Psoas muscle (tissue), 8 donors: ENCODE results near the gene EHMT1. TPM values are rescaled to one million over a fixed set of nuclear protein-coding genes. Genes with fewer than 3 reads are reported as not detected.

Experiments used
- ATAC-seq, 4 donors: fragments of 200-7000 bp; cut with Tn5 transposase; one replicate each; pipeline ENCODE4 v1.9.1; 2020; ENCODE audit warnings: moderate library complexity in 3 of 4, mild to moderate bottlenecking in 2 of 4
- DNase-seq, 2 donors: peaks; one replicate each; pipeline ENCODE4 v3.0.0-alpha.2; 2020
- H3K27ac ChIP-seq: fragments of 200-600 bp; one replicate; pipeline ENCODE4 v1.8.0; 2022
- H3K27me3 ChIP-seq, 3 donors: fragments of 200-600 bp in 1 of 3; one replicate each; pipeline versions ENCODE4 v1.6.1 to v1.8.0; 2013 to 2022; ENCODE audit warnings: low read length in 2 of 3, mild to moderate bottlenecking in 2 of 3, moderate library complexity in 1 of 3; ENCODE audit not compliant: insufficient read depth in 3 of 3
- H3K36me3 ChIP-seq, 2 donors: fragments of 200-600 bp in 1 of 2; one replicate each; pipeline versions ENCODE4 v1.6.1 to v1.8.0; 2013 to 2022; ENCODE audit warnings: low read depth in 1 of 2, mild to moderate bottlenecking in 1 of 2, moderate library complexity in 1 of 2; ENCODE audit not compliant: insufficient read depth in 1 of 2
- H3K4me1 ChIP-seq: fragments of 200-600 bp; one replicate; pipeline ENCODE4 v1.8.0; 2022
- H3K4me3 ChIP-seq: fragments of 200-600 bp; one replicate; pipeline ENCODE4 v1.8.0; 2022; ENCODE audit warnings: mild to moderate bottlenecking
- H3K9me3 ChIP-seq: fragments of 200-600 bp; one replicate; pipeline ENCODE4 v1.8.0; 2022
- WGBS, 3 donors: extraction: QIAGEN DNeasy Blood & Tissue Kit; methylation state at CpG; one replicate each; pipeline versions ENCODE4 v1.1.6 to v1.1.7; 2013; 5-methylcytosine and 5-hydroxymethylcytosine counted together
- intact Hi-C, 2 donors: fragments of 100-400 bp; cut with DNase I; formaldehyde crosslinking; loops; one replicate each; pipeline versions ENCODE4 v1.11.0 to v1.14.2; 2022
- polyA plus RNA-seq, 3 donors: library from polyadenylated mRNA; stranded (reverse); fragments of 200-250 nt; gene quantifications; one replicate each; pipeline ENCODE4 v1.2.3, GENCODE V29; 2013
- total RNA-seq, 4 donors: library from RNA; stranded (reverse); fragmentation: NEBNext Ultra II Directional in 2 of 4; extraction: Animal tissue kit (Norgen Biotek cat#: 25700) in 2 of 4; gene quantifications; one replicate each; pipeline versions ENCODE4 v1.2.1 to v1.2.4, GENCODE V29; 2021 to 2023
- TF ChIP-seq, protein P1 (sequence below): fragments of 200-600 bp; IDR thresholded peaks from one replicate; pipeline ENCODE4 v1.8.0; 2022; ENCODE audit warnings: antibody characterized with exemption
- donor health status: healthy with polysubstance abuse.
- donor health status: DM: no; HTN: no; CAD: no; lungs with moderate emphysema.
- donor health status: Bipolar disorder and iron deficiency.
- donor health status: healthy.
- donor health status: DM: yes; HTN: yes; CAD: no.
- donor health status: DM: no; HTN: no; CAD: no.
- donor health status: DM: no; HTN: no; CAD: no.
- donor health status: DM: yes; HTN: yes; CAD: no.

The EHMT1 gene
- total and polyA plus RNA-seq, 7 donors, result 29.0 to 49.6 (median 31.2) TPM

DNA sequence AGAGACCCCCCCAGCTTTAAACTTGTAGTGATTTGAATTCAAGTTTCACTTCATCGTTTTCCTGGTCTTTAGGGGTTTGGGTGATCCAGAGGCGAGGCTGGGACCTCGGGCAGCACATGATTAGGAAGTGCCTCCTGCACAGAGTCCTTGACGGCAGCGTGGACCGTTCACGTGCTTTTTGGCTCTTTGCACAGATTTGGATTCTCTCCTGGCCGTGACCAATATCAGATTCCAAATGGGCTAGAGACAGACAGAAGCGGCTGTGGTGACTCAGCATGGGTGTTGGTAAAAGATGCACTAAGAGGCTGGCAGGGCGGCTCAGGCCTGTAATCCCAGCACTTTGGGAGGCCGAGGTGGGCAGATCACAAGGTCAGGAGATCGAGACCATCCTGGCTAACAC lies 141.6 kb downstream of the EHMT1 start:
- Histone ChIP-seq H3K27ac (peak overlapping the region; percentile 77), H3K9me3 (peaks cover 3% of the 10 kb centered on the region), H3K4me3 (no peak overlapping the region), H3K4me1 (peaks cover 6% of the 10 kb centered on the region), H3K27me3 (no peaks in the 10 kb centered on the region), H3K36me3 (peaks cover 3 to 62% of the 10 kb centered on the region in 2 donors)
- ATAC-seq (peak; percentile 87 to 89 (median 88)), DNase-seq (peak; percentile 62 to 83)
- 30 to 52% (median 36%) methylated on average over 12 of the region's 12 CpGs for WGBS, 3 donors
- TF ChIP-seq, protein P1, sequence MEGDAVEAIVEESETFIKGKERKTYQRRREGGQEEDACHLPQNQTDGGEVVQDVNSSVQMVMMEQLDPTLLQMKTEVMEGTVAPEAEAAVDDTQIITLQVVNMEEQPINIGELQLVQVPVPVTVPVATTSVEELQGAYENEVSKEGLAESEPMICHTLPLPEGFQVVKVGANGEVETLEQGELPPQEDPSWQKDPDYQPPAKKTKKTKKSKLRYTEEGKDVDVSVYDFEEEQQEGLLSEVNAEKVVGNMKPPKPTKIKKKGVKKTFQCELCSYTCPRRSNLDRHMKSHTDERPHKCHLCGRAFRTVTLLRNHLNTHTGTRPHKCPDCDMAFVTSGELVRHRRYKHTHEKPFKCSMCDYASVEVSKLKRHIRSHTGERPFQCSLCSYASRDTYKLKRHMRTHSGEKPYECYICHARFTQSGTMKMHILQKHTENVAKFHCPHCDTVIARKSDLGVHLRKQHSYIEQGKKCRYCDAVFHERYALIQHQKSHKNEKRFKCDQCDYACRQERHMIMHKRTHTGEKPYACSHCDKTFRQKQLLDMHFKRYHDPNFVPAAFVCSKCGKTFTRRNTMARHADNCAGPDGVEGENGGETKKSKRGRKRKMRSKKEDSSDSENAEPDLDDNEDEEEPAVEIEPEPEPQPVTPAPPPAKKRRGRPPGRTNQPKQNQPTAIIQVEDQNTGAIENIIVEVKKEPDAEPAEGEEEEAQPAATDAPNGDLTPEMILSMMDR, result no peak
- intact Hi-C loops, result loop anchor here in 1 of 2 donors (1.0 kb wide), 1 partner anchor 15 kb away; no protein-coding TSS in a partner anchor

DNA sequence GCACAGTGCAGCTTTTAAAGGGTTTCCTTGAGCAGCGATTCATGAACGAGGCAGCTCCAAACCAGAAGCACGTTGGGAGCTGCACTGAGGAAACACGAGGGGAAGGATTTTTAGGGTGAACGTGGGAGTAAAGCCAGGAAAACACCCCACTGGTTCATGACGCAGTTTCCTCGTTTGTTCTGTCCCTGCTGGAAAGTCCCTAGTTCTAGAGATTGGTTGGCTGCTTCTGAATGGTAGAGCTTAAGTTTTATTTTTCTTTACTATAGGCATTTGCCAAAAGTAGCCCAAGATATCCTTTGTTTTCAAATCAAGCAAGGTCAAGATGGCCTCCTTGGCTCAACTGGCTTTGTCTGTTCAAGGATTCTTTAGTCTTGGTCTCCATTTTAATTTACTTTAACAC lies 142.2 kb downstream of the EHMT1 start:
- DNase-seq (no peak), ATAC-seq (no peak)
- Histone ChIP-seq H3K27ac (peak overlapping the region; percentile 77), H3K36me3 (peaks cover 3 to 57% of the 10 kb centered on the region in 2 donors), H3K27me3 (no peaks in the 10 kb centered on the region), H3K4me3 (no peak overlapping the region), H3K9me3 (no peaks in the 10 kb centered on the region), H3K4me1 (peaks cover 6% of the 10 kb centered on the region)
- TF ChIP-seq, protein P1, result no peak
- WGBS, 3 donors, result 66 to 81% (median 78%) methylated on average over 7 of the region's 7 CpGs
- intact Hi-C loops, result no loop called here

GRCh38 chr9:137761793-137762192 lies 143.0 kb downstream of the EHMT1 start:
- Histone ChIP-seq H3K27me3 (no peaks in the 10 kb centered on the region), H3K4me3 (no peak overlapping the region), H3K9me3 (no peaks in the 10 kb centered on the region), H3K27ac (peak overlapping the region; percentile 77), H3K4me1 (peaks cover 6% of the 10 kb centered on the region), H3K36me3 (peaks cover 3 to 62% of the 10 kb centered on the region in 2 donors)
- intact Hi-C loops, result no loop called here
- DNase-seq, result no peak
- ATAC-seq, result no peak
- TF ChIP-seq, protein P1, result no peak
- WGBS, 3 donors, result 90 to 93% (median 91%) methylated on average over 9 of the region's 9 CpGs

DNA sequence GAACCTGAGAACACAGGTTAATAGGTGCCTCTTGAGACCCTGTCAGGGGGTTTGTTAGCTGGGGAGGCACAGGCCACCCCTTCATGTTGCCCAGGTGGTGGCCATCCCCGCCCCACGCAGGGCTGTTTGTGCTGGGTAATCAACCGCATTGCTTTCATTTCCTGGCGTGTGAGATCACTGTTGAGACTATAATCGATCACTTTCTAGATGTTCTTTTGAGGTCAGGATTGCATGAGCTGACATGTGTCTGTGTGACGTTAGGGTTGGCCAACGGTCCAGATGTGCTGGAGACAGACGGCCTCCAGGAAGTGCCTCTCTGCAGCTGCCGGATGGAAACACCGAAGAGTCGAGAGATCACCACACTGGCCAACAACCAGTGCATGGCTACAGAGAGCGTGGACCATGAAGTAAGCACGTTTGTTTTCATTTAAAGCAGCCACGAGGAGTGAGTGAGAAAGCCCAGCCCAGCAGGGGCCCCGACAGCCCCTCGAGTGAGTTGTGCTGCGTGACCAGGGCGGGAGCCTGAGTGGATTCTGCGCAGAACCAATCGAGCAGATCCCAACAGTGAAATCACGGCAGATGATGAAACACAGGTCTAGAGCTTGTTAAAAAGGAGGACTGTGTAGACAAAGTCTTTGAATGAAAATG lies 143.7 kb downstream of the EHMT1 start:
- peak; percentile 64 to 84 for DNase-seq
- no peak overlapping the region for H3K27ac ChIP-seq
- peaks cover 6% of the 10 kb centered on the region for H3K4me1 ChIP-seq
- H3K9me3 ChIP-seq, result no peaks in the 10 kb centered on the region
- TF ChIP-seq, protein P1, result no peak
- no peak overlapping the region for H3K4me3 ChIP-seq
- no peak for ATAC-seq
- peaks cover 3 to 69% of the 10 kb centered on the region in 2 donors for H3K36me3 ChIP-seq
- H3K27me3 ChIP-seq, result no peaks in the 10 kb centered on the region
- intact Hi-C loops, result no loop called here
- WGBS, 3 donors, result 77 to 80% (median 79%) methylated on average over 21 of the region's 21 CpGs
